GM19455 (cell line): ENCODE results near the gene PSMB8.

Experiments
- ATAC-seq: cut with Tn5 transposase; IDR thresholded peaks from one replicate; pipeline ENCODE4 v1.9.1; 2021; ENCODE audit not compliant: unreplicated experiment

PSMB8 gene

DNA sequence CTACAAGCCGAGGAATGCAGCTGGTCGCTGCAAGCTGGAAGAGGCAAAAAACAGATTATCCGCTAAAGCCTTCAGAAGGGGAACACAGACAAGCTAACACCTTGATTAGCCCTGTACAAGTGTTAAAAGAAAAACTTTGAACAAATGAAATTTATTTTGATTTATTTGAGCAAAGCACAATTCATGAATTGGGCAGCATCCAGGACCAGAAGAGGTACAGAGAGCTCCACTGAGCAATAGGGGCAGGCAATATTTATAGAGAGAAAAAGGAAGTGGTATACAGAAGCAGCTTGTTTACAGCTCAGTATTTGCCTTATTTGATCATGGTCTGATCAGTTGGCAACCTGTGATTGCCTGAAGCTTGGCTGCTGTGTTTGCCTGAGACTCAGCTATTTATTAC is 44.7 kb downstream of the PSMB8 start:
- ATAC-seq: no peak

DNA sequence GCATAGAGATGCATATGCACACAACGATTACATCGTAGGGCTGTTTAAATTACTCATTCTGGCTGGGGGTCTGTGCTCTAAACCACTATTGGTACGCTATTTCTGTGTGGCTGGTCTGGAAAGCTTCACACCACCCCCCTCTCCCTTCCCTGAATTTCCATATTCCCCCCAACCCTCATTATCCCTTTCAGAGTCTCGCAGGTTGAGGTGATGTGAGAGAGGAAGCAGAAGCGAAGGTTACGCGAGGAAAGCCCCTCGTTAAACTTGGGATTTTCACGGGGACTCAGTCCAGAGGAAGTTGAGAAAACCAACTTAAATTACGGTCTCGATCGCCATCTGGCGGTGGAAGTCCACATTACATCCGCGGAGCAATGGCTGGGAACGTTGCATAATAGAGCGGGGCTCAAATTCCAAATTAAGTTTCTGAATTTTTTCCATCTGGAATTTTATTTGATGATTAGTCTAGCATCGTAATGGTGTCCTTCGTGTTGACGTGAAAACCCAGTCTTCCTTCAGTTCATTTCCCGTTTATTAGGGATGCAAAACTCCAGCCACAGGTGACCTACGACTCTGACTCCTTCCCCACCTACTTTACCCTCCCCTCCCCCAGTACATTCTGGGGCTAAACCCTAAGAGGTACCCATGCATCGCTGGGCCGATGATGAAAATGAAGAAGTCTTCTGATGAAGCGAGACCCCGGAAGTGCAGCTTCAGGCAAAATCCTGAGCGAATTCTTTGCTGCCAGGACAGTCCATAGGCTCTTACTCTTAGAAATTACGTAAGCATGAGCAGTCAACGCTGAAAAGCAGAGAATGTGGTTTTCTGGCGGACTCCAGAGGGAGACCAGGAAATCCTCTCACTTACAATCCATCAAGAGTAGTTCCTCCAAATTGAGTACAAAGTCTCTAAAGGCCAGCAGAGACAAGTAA is 46.7 kb downstream of the PSMB8 start:
- ATAC-seq: no peak

DNA sequence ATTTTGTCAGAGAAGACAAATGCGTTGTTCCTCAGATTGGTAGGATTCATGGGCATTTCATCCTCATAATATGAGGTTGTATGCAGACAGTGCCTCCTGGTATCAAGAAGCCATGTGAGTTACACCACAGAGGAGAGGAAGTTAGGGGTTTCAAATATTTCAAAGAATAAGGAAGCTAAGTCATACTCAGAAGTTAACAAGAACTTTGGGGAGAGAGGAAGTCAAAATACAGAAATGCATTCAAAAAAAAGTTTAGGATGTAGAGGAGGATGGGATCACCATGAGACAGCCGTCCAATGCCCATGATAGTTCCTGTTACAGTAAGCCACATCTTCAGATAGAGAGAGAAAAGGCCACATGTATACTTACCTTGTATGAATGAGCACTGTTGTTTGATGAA is 49.3 kb downstream of the PSMB8 start:
- ATAC-seq: no peak

DNA sequence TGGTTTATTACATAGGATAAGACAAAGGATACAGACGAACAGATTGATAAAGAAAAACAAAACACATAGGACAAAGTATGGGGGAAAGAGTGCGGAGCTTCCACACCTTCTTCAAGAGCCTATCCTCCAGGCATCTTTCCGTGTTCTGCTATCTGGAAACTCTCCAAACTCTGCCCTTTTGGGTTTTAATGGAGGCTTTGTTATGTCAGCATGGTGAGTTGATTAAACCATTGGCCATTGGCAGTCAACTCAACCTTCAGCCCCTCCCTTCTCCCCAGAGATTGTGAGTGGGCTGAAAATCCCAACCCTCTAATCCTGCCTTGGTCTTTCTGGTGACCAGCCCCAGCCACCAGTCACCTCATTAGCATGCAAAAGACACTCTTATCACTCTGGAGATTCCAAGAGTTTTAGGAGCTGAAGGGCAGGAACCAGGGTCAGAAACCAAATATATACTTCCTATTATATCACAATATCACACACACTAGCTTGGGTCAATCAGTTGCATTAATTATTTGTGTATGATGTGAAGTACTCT is 50.9 kb downstream of the PSMB8 start:
- ATAC-seq: no peak
